TTC549 (cell line): ENCODE measurements around the gene RTCB.

Experiments used
- FAIRE-seq: peaks from 2 replicates; lab custom pipeline; 2012; peaks lifted over from hg19 to GRCh38; lab: Jason Lieb, UNC

The RTCB gene

DNA sequence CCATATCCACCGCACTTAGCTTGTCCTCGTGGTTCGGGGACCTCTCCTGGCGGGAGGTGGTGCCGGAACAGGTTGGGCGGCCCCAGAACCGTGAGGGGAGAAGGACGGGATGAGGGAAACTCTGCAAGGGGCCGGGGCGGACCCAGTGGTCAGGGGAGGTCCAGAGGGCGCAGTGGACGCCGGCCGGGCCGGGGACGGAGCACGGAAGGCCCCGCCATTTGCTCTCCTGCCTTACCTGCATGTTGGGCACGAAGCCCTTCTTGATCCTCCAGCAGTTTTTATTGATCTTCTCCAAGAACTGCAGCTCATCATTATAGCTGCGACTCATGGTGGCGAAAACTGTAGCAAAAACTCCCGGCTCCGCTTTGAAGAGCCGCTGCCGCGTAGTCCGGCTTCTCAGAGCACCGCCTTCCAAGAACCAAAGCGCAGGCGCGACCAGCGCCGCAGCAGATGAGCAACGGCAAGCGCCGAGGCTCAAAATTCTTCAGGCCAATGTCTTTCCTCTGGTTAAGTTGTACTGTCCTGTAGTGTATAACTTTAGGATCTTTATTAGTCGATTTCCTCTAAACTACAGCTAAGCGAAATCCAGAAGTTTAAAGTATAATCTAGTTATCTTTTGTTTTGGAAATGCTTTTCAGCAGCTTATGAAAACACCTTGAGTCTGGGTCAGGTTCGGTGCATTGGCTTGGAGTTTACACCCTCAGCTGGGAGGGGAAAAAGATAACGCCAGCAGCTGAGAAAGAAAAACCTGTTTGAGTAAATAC is at the start of gene RTCB:
Gene RTCB, minus strand, starts transcription at position 419 of the 764 bp plus-strand sequence. Its CDS starts 91 bp downstream, at position 328.
- FAIRE-seq: no peak

DNA sequence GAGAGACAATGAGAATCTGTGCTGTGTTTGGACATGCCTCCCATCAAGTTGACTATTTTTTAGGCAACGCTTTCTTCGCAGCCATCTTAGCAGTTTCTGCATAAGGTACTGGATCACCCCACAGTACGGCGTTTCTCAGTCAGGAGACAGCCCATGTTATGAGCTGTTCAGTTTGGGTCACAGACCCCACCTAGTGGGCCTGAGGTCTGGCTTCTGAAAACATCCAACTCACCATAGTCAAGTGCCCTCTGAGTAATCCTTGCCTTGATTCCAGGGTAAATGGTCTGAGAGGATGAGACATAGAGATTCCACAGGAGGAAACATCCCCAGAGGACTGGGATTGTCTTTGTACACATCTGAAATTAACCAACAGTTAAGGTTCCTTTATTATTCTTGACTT is 45.0 kb upstream of the RTCB start:
- no peak for FAIRE-seq

DNA sequence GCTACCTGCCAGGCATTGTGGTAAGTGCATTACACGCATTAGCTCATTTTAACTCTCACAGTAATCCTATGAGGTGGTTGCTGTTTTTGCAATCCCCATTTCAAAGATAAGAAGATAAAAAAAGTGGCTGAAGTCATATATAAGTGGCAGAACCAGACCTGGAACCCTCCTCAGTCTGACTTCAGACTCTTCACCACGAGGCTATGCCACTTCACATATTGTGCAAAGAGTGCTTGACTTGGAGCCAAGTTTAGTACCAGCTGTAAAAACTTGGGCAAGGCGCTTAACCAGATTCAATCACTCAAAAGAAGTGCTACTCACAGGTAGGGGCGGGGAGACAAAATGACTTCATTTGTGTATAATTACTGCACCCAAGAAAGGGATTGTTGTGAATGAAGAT is 36.9 kb upstream of the RTCB start:
- FAIRE-seq: no peak

DNA sequence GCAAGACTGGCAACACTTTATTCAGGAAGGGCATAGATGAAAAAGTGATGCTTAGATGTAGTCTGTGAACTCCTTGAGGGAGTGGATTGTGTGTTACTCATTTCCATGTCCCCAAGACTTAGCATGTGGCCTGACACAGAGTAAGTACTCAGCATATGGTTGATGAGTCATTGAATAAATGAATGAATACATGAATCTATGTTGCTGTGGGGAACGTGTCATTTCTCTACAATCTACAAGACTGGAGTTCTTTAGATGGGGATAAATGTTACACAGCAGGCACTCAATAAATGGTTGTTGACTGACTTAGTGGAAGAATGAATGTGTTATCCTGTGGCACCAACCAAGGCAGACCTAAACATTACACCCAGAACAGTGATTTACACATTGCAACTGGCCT is 34.3 kb upstream of the RTCB start:
- FAIRE-seq: no peak

DNA sequence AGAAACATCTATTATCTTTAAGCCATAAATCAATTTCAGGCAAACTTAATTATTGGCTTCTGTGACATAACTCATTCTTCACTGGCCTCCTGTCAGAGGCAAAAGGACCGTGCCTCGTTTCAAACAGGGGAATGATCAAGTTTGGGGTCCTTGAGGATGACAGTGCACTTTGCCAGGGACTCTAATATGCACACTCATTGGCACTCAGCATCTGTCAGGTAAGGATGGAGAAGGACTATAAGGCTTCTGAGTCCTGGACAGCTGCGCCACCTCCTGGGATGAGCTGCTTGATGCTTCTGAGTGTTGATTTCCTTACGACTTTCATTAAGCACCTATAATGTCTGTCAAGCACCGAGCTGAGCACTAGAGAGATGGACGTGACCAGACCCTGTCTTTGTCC is 32.0 kb upstream of the RTCB start:
- no peak for FAIRE-seq

DNA sequence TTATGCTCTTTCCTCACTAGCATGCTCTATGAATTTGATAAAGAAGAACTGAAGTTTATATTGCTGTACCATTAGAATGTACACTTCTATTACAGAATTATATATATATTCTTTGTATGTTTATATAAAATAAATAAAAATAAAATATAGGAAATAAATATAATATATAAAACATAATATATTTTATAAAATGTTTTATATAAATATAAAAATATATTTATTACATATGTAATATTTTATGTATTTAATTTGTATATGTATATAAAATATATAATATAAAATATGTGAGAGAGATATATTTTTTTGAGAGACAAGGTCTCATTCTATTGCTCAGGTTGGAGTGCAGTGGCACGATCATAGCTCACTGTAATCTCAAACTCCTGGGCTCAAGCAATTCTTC is 18.3 kb upstream of the RTCB start:
- FAIRE-seq: peak; percentile 43

DNA sequence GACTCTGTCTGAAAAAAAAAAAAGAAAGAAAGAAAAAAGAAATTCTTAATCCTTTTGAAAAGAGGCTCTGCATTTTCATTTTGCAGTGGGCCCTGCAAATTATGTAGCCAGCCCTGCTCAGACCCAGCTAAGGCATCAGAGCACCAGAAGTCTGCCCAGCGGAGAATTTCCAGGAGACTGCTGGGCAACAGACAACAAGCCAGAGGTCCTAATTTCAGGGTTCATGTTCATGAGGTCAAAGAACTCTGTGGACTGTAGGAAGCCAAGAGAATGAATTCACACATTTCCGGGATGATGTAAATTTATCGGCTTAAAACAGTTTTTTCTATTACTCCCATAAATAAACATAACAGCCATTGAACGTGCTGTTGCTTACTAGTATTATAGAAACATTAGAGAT is 14.8 kb upstream of the RTCB start:
- no peak for FAIRE-seq

DNA sequence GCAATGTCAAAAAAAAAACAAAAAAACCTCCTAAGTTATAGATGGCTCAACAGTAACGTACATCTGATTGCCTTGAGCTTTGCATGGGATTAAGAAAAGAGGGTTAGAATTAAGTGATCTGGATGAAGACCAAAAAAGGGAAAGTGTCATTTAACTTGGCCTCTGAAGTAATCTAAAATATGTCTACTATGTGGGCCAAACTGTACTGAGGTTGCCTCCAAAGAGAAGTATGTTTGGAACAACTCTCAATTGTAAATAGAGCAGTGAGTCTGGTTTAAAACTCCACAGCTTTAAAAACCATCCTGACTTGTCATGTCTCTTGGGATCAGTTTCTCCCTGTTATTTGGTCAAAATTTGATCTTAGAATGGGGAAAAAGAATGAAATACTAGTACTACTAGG is 11.6 kb upstream of the RTCB start:
- FAIRE-seq: no peak

DNA sequence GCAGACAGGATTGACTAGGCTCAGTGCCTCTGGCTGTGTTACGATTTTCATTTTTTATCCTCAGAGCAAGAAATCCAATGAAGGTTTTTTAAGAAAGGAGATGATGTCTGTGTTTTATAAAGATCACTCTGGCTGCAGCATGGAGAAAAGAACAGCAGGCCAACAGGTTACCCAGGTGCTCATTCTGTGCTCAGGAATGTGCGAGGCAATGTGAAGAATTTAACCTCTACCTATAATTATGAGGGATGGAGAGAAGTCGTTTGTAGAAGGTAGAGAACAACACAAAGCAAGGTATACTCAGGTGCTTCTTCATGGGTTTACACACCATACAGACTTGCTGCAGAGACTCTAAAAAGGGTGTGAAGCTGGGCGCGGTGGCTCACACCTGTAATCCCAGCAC is 10.0 kb upstream of the RTCB start:
- FAIRE-seq: no peak

DNA sequence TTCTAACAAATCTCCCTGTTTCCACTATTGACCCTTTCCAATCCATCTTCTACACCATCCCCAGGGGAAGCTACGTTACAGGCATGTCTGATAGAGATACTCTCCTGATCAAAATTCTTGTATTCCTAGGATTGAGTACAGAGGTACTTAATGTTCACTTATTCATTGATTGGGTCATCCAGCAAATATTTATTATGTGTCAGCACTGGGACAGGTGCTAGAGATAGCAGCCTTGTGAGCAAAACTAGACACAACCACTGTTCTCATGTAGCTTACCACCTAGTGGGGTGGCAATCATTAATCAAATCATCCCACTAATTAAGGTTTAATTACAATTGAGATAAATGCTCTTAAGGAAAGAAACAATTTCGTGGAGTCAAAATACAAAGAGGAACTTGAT is 9.4 kb upstream of the RTCB start:
- no peak for FAIRE-seq

DNA sequence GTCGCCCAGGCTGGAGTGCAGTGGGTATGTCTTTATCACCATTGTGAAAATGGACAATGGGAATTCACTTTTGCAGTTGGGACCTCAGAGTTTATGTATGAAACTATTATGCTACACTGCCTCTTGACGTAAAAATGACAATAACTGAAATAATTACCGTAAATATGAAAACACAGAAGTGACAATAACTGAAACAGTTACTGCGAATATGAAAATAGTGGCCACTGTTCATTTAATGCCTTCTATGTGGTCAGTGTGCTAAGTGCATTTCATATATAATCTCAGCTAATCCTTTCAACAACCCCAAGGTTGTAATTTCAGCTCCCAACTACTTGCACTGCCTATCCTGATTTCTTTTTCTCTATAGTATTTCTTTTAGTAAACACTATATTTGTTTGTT is 5.9 kb upstream of the RTCB start:
- FAIRE-seq: no peak

DNA sequence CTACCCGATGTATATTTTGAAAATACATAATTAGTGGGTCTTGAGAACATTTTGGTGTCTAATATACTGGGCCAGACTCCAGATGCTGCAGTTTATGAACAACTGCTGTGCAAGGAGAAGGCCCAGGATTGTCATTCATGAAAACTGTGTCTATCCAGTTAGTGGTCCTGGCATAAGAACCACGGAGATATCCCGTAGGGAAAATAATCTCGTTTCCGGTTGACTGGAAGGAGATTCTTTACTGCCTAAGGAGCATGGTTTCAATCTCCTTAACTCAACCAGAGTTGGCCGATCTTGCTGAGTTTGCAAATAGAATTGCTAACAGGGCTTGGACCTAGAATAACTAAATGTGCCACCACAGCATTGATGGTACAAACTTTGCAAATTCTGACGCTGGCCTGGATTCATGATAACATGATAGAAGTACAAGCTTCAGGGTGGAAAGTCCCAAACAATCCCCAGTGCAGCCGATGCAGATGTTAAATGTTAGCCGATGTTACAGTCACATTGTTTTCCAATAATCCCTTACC is 4.6 kb upstream of the RTCB start:
- FAIRE-seq: no peak

DNA sequence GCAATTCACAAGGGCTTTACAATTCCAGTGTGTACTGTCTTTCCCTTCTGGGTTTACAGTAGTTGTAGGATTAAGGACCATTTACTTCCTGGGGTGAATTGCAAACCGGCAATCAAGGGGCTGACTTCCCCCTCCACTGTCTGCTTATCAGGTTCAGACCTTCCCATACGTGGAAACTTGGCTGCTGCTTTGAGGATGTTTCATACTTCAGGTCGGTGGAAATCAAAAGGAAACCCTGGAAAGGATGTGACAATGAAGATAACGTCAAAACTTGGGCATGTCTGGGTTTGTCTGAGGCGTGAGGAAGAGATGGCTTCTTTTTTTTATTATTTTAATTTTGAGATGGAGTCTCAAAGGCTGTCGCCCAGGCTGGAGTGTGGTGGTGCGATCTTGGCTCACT is 2.1 kb upstream of the RTCB start:
- FAIRE-seq: no peak

DNA sequence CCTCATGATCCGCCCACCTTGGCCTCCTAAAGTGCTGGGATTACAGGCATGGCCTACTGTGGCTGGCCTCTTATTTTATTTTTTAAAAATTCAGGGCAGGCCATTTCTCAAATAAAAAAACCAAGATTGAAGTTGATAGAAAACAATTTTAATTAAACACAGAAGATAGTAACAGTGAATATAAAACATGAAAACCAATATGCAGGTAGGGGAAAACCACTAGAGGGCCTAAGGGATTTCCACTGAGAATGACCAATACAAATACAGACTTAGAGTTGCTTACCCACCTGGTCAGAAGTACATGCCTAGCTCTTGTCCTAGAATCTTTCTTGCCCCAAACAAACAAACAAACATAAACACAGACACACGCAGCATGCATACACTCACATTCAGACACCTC is 1.7 kb upstream of the RTCB start:
- FAIRE-seq: no peak

DNA sequence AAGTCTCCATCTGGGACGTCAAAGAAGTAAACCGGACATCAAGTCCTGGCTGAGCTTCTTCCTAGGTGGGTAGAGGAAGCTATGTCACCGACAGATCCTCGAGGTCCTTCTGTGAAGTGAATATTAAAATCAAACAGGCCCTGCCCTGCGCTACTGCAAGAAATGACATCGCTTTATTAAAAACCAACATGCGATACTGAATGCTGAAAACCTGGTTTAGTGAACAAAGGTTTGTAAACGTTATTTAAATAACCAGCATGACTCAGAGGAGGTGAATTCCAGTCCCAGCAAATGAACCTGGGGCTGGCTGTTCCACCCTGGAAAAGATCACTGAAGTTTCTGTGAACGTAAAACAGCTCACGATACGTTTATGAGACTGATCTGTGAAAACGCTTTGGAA is 645 bp downstream of the RTCB start:
- FAIRE-seq: no peak

DNA sequence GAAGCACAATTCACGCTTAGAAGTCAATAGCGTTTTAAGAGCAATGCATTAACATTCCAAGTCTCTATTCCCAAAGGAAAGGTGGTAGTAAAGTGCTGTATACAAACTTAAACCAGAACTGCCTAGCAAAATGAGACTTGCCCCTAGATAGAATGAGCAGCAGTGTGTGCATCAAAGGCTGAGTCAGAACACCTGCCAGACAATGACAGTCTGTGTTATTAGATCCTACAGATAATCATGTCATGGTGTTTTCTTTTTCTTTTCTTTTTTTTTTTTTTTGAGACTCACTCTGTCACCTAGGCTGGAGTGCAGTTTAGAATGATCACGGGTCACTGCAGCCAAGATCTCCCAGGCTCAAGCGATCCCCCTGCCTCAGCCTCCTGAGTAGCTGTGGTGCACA is 1.6 kb downstream of the RTCB start:
- no peak for FAIRE-seq

DNA sequence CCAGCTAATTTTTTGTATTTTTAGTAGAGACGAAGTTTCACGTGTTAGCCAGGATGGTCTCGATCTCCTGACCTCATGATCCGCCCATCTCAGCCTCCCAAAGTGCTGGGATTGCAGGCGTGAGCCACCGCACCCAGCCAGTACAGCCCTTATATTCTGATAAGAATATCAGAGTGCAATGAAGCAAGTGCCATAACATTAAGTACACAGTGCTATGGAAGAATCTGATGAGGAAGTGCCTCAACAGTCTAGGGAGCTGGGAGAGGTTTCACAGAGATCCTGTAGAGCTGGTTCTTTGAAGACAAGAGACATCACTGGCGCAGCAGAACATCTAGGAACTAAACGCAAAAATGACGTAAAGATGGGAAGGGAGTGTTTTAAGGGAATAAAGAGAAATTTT is 2.1 kb downstream of the RTCB start:
- FAIRE-seq: no peak

DNA sequence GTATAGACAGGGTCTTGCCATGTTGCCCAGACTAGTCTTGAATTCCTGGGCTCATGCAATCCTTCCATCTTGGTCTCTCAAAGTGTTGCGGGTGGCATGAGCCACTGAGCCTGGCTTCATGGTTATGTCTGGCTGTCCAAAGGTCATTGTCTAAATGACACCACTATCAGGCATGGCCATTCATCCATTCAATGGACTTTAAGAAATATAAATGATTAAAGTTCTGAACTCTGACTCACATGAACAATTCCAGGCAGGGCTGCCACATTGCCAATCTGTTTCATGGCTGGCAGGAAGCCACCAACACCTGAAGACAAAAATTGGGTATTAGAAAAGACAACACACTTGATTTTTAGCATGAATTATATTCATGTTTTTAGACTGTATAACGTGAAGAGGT is 4.1 kb downstream of the RTCB start:
- FAIRE-seq: no peak

DNA sequence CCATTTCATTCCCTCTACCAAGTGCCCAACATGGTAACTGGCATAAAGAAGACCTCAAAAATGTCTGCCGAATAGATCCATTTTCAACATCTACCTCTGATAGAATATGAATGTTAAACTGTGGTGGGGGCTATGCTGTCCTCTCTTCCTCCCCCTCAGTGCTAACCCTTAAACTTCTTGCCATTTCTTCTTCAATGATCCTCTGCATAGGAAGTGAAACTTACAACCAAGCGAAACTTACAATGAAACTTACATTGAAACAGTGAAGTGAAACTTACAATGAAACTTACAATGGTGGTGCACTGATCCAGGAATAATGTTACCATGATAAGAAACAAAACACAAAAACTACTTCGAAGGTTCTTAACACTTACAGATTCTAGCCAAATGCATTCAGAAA is 4.7 kb downstream of the RTCB start:
- FAIRE-seq: no peak

DNA sequence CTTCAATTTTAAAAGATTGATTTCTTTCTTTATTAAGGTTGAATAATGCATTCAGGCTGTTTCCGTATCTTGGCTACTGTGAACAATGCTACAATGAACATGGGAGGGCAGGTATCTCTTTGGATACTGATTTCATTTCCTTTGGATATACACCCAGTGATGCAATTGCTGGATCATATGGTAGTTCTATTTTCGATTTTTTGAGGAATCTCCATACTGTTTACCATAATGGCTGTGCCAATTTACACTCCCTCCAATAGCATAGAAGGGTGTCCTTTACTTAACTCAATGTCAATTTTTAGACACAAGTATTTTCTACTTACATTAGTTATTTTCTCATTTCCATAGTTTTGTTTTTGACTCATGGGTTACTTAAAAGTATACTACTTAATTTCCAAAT is 8.0 kb downstream of the RTCB start:
- no peak for FAIRE-seq

DNA sequence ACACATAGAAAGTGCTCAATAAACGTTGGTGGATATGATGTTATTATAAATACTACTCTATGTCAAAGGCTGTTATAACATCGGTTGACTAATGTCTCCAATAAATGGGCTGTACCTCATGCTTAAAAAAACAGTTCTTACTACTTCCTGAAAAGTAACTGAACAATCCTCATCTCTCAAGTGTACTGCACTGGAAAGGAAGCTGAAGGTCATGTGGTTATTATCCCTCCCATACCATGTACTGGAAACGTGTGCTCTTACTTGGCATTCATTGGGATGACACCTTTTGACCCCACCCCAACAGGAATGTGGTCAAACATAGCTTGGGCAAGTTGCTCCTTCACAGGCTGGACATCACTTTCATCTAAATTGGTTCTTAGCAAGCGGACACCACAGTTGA is 10.6 kb downstream of the RTCB start:
- FAIRE-seq: no peak

DNA sequence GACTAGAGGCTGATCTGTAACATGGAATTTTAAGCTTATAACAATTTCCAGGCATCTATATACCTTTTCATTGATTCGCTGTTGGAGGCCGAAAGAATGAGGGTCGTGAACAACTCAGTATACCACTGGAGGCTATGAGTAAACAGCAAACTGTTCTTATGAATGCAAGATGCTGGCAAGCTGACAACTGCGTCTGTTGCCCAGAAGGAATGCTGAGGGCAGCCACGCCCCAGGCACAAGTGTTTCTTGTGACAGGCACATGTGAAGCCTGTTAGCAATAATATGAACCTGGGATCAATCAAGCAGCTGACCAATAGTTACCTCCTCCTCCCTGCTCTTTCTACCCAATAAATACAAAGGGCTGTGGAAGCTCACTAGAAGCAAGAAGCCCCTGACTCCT is 15.3 kb downstream of the RTCB start:
- no peak for FAIRE-seq

DNA sequence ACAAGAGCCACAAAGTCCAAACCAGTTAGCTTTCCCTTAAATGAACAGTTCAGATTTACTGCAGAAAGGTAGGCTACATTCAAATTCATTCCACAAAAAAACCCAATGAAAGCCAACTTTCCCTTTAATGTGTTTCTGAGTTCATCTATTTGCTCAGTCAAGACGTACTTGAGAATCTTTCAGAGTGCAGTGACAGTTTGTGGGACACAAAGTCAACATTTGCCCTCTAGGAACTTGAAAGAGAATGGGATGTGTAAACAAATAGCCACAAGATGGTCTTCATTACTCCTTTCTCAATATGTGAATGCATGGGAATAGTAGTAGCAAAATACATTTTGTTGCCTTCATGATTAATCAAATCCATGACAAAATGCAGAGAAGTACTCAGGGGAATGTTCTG is 15.8 kb downstream of the RTCB start:
- no peak for FAIRE-seq

DNA sequence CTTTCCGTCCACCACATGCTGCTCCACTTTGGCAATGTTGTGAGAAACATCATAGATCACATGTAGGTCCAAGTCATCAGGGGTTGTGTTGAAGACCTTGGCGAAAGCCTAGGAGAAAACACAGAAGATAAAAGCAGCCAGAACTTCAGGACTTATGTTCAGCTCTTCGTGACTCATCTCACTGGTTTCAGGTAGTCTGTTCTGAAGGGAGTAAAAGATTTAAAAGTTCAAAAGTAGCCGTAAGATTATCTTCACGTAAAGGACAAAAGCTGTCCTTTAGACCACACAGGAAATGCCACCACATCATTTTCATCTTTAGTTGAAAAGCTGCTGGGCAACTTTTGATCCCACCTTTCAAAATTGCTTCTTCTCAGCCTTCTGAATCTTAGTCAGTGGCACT is 16.9 kb downstream of the RTCB start:
- FAIRE-seq: no peak

DNA sequence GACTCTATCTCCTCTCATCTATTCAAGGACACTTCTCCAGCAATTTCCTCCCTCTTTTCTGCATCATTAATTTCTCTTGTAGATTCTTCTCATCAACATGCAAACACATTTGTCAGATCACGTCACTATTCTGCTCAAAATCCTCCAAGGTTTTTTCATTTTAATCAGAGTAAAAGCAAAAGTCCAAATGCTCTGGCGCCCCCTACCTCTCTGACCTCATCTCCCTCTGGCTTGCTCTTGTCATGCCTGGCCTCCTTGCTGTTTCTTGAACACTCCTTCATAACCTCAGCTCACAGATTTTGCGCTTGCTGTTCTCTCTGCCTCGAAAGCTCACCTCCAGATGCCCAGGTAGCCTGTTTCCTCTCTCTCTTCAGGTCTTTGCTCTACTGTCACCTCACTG is 22.4 kb downstream of the RTCB start:
- no peak for FAIRE-seq
